NT2/D1 (cell line): ENCODE results near the gene CDKL5.

ENCODE experiments used
- DNase-seq: peaks from one replicate; pipeline ENCODE4 v3.0.0-alpha.2; 2011; ENCODE audit warnings: low read depth, low spot score
- H3K27me3 ChIP-seq: 2 replicates; pipeline ENCODE4 v1.6.0; 2011; ENCODE audit warnings: mild to moderate bottlenecking; ENCODE audit not compliant: insufficient read length, insufficient read depth
- H3K36me3 ChIP-seq: 2 replicates; pipeline ENCODE4 v1.6.1; 2011; ENCODE audit warnings: mild to moderate bottlenecking, low read length, mixed read lengths; ENCODE audit not compliant: insufficient read depth, insufficient read length
- H3K4me1 ChIP-seq: 2 replicates; pipeline ENCODE4 v1.5.1; 2011; ENCODE audit not compliant: insufficient read depth, insufficient read length
- H3K4me3 ChIP-seq: 2 replicates; pipeline ENCODE4 v1.5.1; 2011; ENCODE audit warnings: low read depth; ENCODE audit not compliant: insufficient read length
- H3K9ac ChIP-seq: 2 replicates; pipeline ENCODE4 v1.6.0; 2011; ENCODE audit warnings: low read depth; ENCODE audit not compliant: insufficient read length
- H3K9me3 ChIP-seq: 2 replicates; pipeline ENCODE4 v1.5.1; 2011; ENCODE audit warnings: mild to moderate bottlenecking, low read length; ENCODE audit not compliant: insufficient read depth
- SUZ12 ChIP-seq: IDR thresholded peaks from 2 replicates; pipeline ENCODE4 v1.6.1; 2011; ENCODE audit not compliant: insufficient read length, insufficient read depth; ENCODE audit errors: extremely low read depth
- YY1 ChIP-seq: IDR thresholded peaks from 2 replicates; pipeline ENCODE4 v1.6.1; 2011; ENCODE audit not compliant: insufficient read length, insufficient read depth
- ZNF274 ChIP-seq: IDR thresholded peaks from 2 replicates; pipeline ENCODE4 v1.6.1; 2011; ENCODE audit warnings: mild to moderate bottlenecking, low read depth, low read length

CDKL5 gene

GRCh38 chrX:18425199-18426003, at the start of gene CDKL5:
Gene CDKL5, plus strand, starts transcription at chrX:18425608. Its CDS starts 81,489 bp downstream, at chrX:18507097.
- Histone ChIP-seq H3K4me1 (no peaks in the 10 kb centered on the region), H3K27me3 (no peaks in the 10 kb centered on the region), H3K9me3 (no peaks in the 10 kb centered on the region), H3K36me3 (peaks cover 8% of the 10 kb centered on the region), H3K4me3 (peak within 1 kb of the TSS; percentile 77), H3K9ac (peak within 1 kb of the TSS; percentile 83)
- TF ChIP-seq SUZ12 (no peak), YY1 (no peak), ZNF274 (no peak)
- DNase-seq = peak; percentile 98

- DNase-seq = peak; percentile 25
- H3K9ac ChIP-seq = no peak overlapping the region
- TF ChIP-seq ZNF274 (no peak), SUZ12 (no peak), YY1 (no peak)
- H3K36me3 ChIP-seq = no peaks in the 10 kb centered on the region
- H3K4me1 ChIP-seq = no peaks in the 10 kb centered on the region
- no peaks in the 10 kb centered on the region for H3K27me3 ChIP-seq
- no peak overlapping the region for H3K4me3 ChIP-seq
- H3K9me3 ChIP-seq = no peaks in the 10 kb centered on the region
Measured at GRCh38 chrX:18377796-18378195, 47.6 kb upstream of the CDKL5 start.

- H3K9me3 ChIP-seq = no peaks in the 10 kb centered on the region
Measured at GRCh38 chrX:18389966-18390365, 35.4 kb upstream of the CDKL5 start.

GRCh38 chrX:18390941-18391538, 34.4 kb upstream of the CDKL5 start:
- peaks cover 2% of the 10 kb centered on the region for H3K4me1 ChIP-seq
- H3K36me3 ChIP-seq = no peaks in the 10 kb centered on the region
- H3K27me3 ChIP-seq = no peaks in the 10 kb centered on the region
- no peak overlapping the region for H3K4me3 ChIP-seq
- H3K9me3 ChIP-seq = no peaks in the 10 kb centered on the region
- no peak overlapping the region for H3K9ac ChIP-seq
- DNase-seq = peak; percentile 40
- TF ChIP-seq ZNF274 = no peak
- no peak for TF ChIP-seq YY1
- TF ChIP-seq SUZ12 = no peak

More at GRCh38 chrX:18389966-18390365, 35.4 kb upstream of the CDKL5 start:
- Histone ChIP-seq H3K4me3 (no peak overlapping the region), H3K27me3 (no peaks in the 10 kb centered on the region), H3K36me3 (no peaks in the 10 kb centered on the region), H3K9ac (no peak overlapping the region), H3K4me1 (peaks cover 2% of the 10 kb centered on the region)
- TF ChIP-seq YY1 = no peak
- no peak for DNase-seq

- no peaks in the 10 kb centered on the region for H3K27me3 ChIP-seq
- H3K36me3 ChIP-seq = no peaks in the 10 kb centered on the region
- H3K9me3 ChIP-seq = no peaks in the 10 kb centered on the region
- no peak overlapping the region for H3K4me3 ChIP-seq
- DNase-seq = no peak
- H3K9ac ChIP-seq = no peak overlapping the region
- TF ChIP-seq ZNF274 (no peak), YY1 (no peak), SUZ12 (no peak)
- peaks cover 2% of the 10 kb centered on the region for H3K4me1 ChIP-seq
Measured at GRCh38 chrX:18394477-18394876, 30.9 kb upstream of the CDKL5 start.

GRCh38 chrX:18401848-18402213, 23.6 kb upstream of the CDKL5 start:
- Histone ChIP-seq H3K9ac (no peak overlapping the region), H3K27me3 (no peaks in the 10 kb centered on the region), H3K9me3 (no peaks in the 10 kb centered on the region), H3K36me3 (no peaks in the 10 kb centered on the region), H3K4me3 (no peak overlapping the region), H3K4me1 (no peaks in the 10 kb centered on the region)
- no peak for DNase-seq
- TF ChIP-seq YY1 = no peak
- no peak for TF ChIP-seq ZNF274
- no peak for TF ChIP-seq SUZ12

GRCh38 chrX:18406531-18407266, 18.7 kb upstream of the CDKL5 start:
- no peak for DNase-seq
- no peaks in the 10 kb centered on the region for H3K9me3 ChIP-seq
- no peaks in the 10 kb centered on the region for H3K27me3 ChIP-seq
- no peaks in the 10 kb centered on the region for H3K36me3 ChIP-seq
- no peak for TF ChIP-seq SUZ12
- TF ChIP-seq YY1 = no peak
- TF ChIP-seq ZNF274 = no peak
- H3K4me3 ChIP-seq = no peak overlapping the region
- H3K9ac ChIP-seq = no peak overlapping the region
- H3K4me1 ChIP-seq = no peaks in the 10 kb centered on the region
